IPS-20b (cell line): ENCODE measurements around the gene SREK1.
"Not testable (repeated sequence)": the region's sequence is repeated elsewhere in the genome, so short reads cannot be mapped to it uniquely, and the experiment has no call there.

Experiments used
- H3K27ac ChIP-seq: one replicate; pipeline ENCODE4 v1.5.1; 2013; ENCODE audit warnings: low read length
- H3K27me3 ChIP-seq: 2 replicates; pipeline ENCODE4 v1.6.1; 2013; ENCODE audit warnings: mild to moderate bottlenecking, low read length, inconsistent platforms; ENCODE audit not compliant: insufficient read depth
- H3K36me3 ChIP-seq: 2 replicates; pipeline ENCODE4 v1.6.1; 2013; ENCODE audit warnings: low read depth, mild to moderate bottlenecking, inconsistent platforms, low read length, moderate library complexity; ENCODE audit not compliant: insufficient read depth
- H3K4me1 ChIP-seq: 2 replicates; pipeline ENCODE4 v1.6.1; 2013; ENCODE audit warnings: mild to moderate bottlenecking, control low read depth, inconsistent platforms, low read length, moderate library complexity; ENCODE audit not compliant: insufficient read depth
- H3K4me3 ChIP-seq: 2 replicates; pipeline ENCODE4 v1.5.1; 2013; ENCODE audit warnings: mild to moderate bottlenecking, low read length, inconsistent platforms
- H3K9ac ChIP-seq: 2 replicates; pipeline ENCODE4 v1.6.1; 2013; ENCODE audit warnings: low read depth, mild to moderate bottlenecking, inconsistent platforms, low read length, moderate library complexity
- H3K9me3 ChIP-seq: 2 replicates; pipeline ENCODE4 v1.6.1; 2013; ENCODE audit warnings: mild to moderate bottlenecking, low read depth, low read length, inconsistent platforms; ENCODE audit not compliant: insufficient read depth

SREK1 gene, protein sequence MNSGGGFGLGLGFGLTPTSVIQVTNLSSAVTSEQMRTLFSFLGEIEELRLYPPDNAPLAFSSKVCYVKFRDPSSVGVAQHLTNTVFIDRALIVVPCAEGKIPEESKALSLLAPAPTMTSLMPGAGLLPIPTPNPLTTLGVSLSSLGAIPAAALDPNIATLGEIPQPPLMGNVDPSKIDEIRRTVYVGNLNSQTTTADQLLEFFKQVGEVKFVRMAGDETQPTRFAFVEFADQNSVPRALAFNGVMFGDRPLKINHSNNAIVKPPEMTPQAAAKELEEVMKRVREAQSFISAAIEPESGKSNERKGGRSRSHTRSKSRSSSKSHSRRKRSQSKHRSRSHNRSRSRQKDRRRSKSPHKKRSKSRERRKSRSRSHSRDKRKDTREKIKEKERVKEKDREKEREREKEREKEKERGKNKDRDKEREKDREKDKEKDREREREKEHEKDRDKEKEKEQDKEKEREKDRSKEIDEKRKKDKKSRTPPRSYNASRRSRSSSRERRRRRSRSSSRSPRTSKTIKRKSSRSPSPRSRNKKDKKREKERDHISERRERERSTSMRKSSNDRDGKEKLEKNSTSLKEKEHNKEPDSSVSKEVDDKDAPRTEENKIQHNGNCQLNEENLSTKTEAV

DNA sequence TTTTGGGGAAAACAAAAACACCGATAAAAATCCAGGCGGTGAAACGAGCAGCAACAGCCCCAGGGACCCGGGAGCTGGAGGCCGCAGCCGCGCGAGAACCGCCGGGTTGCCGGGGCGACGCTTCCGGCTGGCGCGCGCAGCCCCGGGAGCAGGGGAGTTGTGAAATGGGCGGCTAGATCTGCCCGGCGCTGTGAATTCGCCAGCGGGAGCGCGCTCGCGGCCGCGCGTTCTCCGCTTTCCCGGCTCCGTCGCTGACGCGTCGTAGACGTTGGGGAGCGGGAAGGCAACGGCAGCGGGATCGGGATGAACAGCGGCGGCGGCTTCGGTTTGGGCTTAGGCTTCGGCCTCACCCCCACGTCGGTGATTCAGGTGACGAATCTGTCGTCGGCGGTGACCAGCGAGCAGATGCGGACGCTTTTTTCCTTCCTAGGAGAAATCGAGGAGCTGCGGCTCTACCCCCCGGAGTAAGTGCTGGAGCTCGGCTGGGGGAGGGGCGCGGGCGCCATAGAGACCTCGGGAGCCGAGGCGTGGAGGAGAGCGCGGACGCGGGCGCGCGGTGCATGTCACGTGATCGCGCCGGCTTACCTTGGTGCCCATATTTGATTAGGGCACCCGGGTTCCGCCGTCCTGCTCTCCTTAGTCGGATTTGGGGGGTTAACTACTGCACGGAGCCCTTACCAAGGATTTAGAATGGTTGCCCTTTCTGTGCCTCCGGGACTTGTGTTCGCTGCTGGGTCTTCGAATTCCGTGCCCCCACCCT is at the start of gene SREK1:
Gene SREK1, plus strand, starts transcription at position 227 of the 760 bp plus-strand sequence. Its CDS starts 77 bp downstream, at position 304.
- no peaks in the 10 kb centered on the region; the same call in 1 of the 2 replicates for H3K27me3 ChIP-seq

GRCh38 chr5:66100851-66101250 is 43.2 kb upstream of the SREK1 start:
- H3K4me3 ChIP-seq = no peak overlapping the region
- no peak overlapping the region for H3K9ac ChIP-seq
- H3K27me3 ChIP-seq = no peaks in the 10 kb centered on the region
- peaks cover 61% of the 10 kb centered on the region for H3K9me3 ChIP-seq
- no peaks in the 10 kb centered on the region for H3K4me1 ChIP-seq
- H3K36me3 ChIP-seq = no peaks in the 10 kb centered on the region
- H3K27ac ChIP-seq = no peak overlapping the region

More for the DNA sequence above, at the start of gene SREK1:
- H3K36me3 ChIP-seq = peaks cover 3% of the 10 kb centered on the region; the same call in 1 of the 2 replicates
- H3K9ac ChIP-seq = peak within 1 kb of the TSS; percentile 95
- H3K27ac ChIP-seq = peak within 1 kb of the TSS; percentile 62
- no peaks in the 10 kb centered on the region for H3K9me3 ChIP-seq
- peak within 1 kb of the TSS; percentile 87 for H3K4me3 ChIP-seq
- peaks cover 4% of the 10 kb centered on the region; the same call in 1 of the 2 replicates for H3K4me1 ChIP-seq

DNA sequence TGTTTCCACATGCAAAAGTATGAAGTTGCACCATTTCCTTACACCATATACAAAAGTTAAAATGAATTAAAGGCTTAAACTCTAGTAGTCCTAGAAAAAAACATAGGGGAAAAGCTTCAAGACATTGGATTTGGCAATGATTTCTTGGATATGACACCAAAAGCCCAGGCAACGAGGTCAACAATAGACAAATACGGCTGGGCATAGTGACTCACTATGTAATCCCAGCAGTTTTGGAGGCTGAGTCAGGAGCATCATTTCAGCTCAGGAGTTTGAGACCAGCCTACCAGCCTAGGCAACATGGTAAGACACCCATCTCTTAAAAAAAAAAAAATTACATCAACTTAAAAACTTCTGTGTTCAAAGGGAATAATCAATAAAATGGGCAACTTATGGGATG is 30.9 kb upstream of the SREK1 start:
- no peaks in the 10 kb centered on the region for H3K4me1 ChIP-seq
- no peak overlapping the region for H3K9ac ChIP-seq
- no peaks in the 10 kb centered on the region for H3K36me3 ChIP-seq
- no peak overlapping the region for H3K4me3 ChIP-seq
- peaks cover 10% of the 10 kb centered on the region for H3K9me3 ChIP-seq
- H3K27me3 ChIP-seq = no peaks in the 10 kb centered on the region
- no peak overlapping the region for H3K27ac ChIP-seq

DNA sequence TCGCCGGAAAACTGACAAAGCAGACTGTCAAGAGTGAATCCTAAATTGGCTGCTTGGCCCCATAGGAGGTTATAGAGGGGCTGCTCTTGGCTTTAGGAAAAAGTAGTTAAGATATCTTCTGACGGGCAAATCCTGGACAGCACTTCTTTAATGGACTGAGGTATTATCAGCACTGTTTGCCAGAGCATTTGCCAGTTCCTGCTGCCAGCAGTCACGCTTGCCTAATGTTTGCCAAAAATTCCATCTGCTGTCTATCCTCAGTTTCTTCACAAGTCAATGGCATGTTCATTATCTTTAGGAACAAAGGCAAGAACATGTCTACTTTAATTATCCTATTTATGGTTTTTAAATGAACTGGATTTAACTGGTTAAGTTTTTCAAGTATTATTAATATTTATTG is 25.8 kb upstream of the SREK1 start:
- H3K27ac ChIP-seq = no peak overlapping the region
- H3K36me3 ChIP-seq = no peaks in the 10 kb centered on the region
- H3K4me3 ChIP-seq = no peak overlapping the region
- H3K9me3 ChIP-seq = 0 out of 2 replicates have a peak, but pooled peaks cover under 1% of the 10 kb centered on the region
- H3K9ac ChIP-seq = no peak overlapping the region
- no peaks in the 10 kb centered on the region for H3K4me1 ChIP-seq
- no peaks in the 10 kb centered on the region for H3K27me3 ChIP-seq

DNA sequence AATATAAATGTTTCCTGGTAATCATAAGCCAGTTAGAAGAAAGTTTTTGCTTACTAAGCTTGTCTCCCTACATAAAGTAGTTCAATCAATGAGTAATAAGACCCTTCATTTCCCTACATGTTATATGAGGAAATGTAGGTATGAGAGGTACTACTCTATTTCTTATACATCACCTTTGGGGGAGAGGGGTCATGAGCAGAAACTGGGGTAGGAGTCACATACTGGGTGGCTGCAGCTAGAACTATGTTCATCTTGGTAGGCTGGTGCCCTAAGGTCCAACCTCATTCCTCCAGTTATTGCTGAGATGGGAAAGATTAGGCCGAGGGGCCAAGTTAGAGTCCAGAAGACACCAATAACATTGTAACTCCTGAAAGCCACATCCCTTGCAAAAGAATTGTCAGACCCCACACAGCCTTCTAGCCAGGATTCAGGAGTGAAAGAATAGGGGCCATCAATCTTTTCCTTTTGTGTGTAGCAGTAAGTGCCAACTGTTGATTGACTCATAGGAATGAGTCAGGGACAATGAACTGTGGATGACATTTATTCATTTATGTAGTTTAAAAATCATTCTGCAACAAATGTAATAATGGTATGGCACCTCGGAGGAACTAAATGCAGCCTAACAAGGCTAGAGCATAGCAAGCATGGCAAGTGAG is 21.6 kb upstream of the SREK1 start:
- H3K27ac ChIP-seq = no peak overlapping the region
- no peak overlapping the region for H3K9ac ChIP-seq
- H3K27me3 ChIP-seq = no peaks in the 10 kb centered on the region
- H3K9me3 ChIP-seq = no peaks in the 10 kb centered on the region
- no peaks in the 10 kb centered on the region for H3K36me3 ChIP-seq
- H3K4me3 ChIP-seq = no peak overlapping the region
- no peaks in the 10 kb centered on the region for H3K4me1 ChIP-seq

GRCh38 chr5:66129144-66129543 is 15.0 kb upstream of the SREK1 start:
- Histone ChIP-seq H3K4me1 (no peaks in the 10 kb centered on the region), H3K9ac (no peak overlapping the region), H3K36me3 (no peaks in the 10 kb centered on the region), H3K27ac (no peak overlapping the region), H3K4me3 (no peak overlapping the region), H3K27me3 (no peaks in the 10 kb centered on the region), H3K9me3 (no peaks in the 10 kb centered on the region)

GRCh38 chr5:66130493-66130892 is 13.6 kb upstream of the SREK1 start:
- Histone ChIP-seq H3K36me3 (no peaks in the 10 kb centered on the region), H3K4me3 (no peak overlapping the region), H3K27ac (no peak overlapping the region), H3K4me1 (no peaks in the 10 kb centered on the region), H3K27me3 (no peaks in the 10 kb centered on the region), H3K9ac (no peak overlapping the region), H3K9me3 (no peaks in the 10 kb centered on the region)

- no peak overlapping the region for H3K9ac ChIP-seq
- H3K36me3 ChIP-seq = no peaks in the 10 kb centered on the region
- H3K9me3 ChIP-seq = no peaks in the 10 kb centered on the region
- no peak overlapping the region for H3K4me3 ChIP-seq
- no peaks in the 10 kb centered on the region; the same call in 1 of the 2 replicates for H3K27me3 ChIP-seq
- H3K4me1 ChIP-seq = no peaks in the 10 kb centered on the region
- no peak overlapping the region for H3K27ac ChIP-seq
These were observed 9.7 kb upstream of the SREK1 start for GRCh38 chr5:66134407-66134861.

DNA sequence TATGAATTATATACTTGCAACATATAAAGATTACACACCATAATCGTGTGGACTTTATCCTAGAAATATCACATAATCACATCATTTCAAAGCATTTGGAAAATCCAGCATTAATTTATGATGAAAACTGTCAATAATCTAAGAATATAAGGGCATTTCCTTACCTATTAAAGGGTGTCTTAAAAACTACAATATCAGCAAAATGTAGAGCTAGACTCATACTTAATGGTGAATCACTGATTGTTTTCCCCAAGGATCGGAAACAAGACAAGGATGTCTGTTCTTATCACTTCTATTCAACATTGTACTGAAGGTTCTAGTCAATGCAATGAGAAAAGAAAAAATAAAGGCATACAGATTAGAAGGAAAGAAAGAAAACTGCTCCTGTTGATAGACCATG is 8.0 kb upstream of the SREK1 start:
- no peak overlapping the region for H3K4me3 ChIP-seq
- no peaks in the 10 kb centered on the region for H3K4me1 ChIP-seq

DNA sequence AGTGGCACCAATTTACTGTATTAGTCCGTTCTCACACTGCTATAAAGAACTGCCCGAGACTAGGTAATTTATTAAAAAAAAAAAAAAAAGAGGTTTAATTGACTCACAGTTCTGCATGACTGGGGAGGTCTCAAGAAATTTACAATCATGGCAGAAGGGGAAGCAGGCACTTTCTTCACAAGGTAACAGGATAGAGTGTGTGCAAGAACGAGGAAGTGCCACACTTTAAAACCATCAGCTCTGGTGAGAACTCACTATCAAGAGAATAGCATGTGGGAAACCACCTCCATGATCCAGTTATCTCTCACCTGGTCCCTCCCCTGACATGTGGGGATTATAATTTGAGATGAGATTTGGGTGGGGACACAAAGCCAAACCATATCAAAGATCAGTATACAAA is 7.2 kb upstream of the SREK1 start:
- not testable (repeated sequence) for H3K9ac ChIP-seq, H3K4me3 ChIP-seq, H3K27me3 ChIP-seq, H3K36me3 ChIP-seq, H3K4me1 ChIP-seq, H3K27ac ChIP-seq, H3K9me3 ChIP-seq

More for the DNA sequence above, 8.0 kb upstream of the SREK1 start:
- H3K9me3 ChIP-seq = no peaks in the 10 kb centered on the region
- no peaks in the 10 kb centered on the region for H3K36me3 ChIP-seq
- no peak overlapping the region for H3K27ac ChIP-seq
- no peaks in the 10 kb centered on the region; the same call in 1 of the 2 replicates for H3K27me3 ChIP-seq
- no peak overlapping the region for H3K9ac ChIP-seq

DNA sequence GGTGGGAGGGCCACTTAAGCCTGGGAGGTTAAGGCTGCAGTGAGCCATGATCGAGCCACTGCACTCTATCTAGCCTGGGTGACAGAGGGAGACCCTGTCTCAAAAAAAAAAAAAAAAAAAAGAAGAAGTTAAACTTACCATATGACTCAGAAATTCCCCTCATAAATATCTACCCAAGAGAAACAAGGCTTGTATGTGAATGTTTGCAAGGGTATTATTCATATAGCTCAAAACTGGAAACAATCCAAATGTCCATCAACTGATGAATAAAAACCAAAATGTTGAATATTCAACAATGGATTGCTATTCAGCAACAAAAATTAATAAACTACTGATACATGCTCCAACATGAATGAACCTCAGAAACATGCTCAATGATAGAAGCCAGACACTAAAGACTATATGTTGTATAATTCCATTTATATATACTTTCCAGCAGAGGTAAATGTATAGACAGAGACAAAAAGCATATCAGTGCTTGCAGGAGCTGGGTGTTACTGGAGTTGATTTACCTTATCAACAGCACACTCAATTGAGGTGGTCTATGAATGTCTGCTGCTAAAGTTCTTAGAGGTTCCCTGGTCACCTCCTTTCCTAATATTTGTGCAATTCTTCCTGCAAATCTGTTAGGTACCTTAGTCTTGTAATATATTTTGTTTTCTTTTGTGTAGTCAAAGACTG is 5.3 kb upstream of the SREK1 start:
- no peaks in the 10 kb centered on the region; the same call in 1 of the 2 replicates for H3K27me3 ChIP-seq
- no peaks in the 10 kb centered on the region for H3K9me3 ChIP-seq
- H3K9ac ChIP-seq = no peak overlapping the region
- no peak overlapping the region for H3K27ac ChIP-seq
- H3K4me1 ChIP-seq = peaks cover 4% of the 10 kb centered on the region; the same call in 1 of the 2 replicates
- H3K36me3 ChIP-seq = no peaks in the 10 kb centered on the region
- H3K4me3 ChIP-seq = no peak overlapping the region
